ENCODE measurements around the gene MAN1B1.
"Not testable (repeated sequence)": the region's sequence is repeated elsewhere in the genome, so short reads cannot be mapped to it uniquely, and the experiment has no call there.

Gene MAN1B1

GRCh38 chr9:137052998-137053943, 33.5 kb upstream of the MAN1B1 start:
- DNase-seq, result no peak

- DNase-seq, result no peak
Measured at GRCh38 chr9:137053944-137054931, 32.5 kb upstream of the MAN1B1 start, which contains the start of gene ENTPD2. Gene ENTPD2 (minus strand): TSS chr9:137054061. CDS start chr9:137053997, 64 bp downstream.

- no peak for DNase-seq
Measured at GRCh38 chr9:137054932-137055384, 31.8 kb upstream of the MAN1B1 start.

GRCh38 chr9:137055385-137056364, 31.1 kb upstream of the MAN1B1 start:
- DNase-seq, result no peak

- no peak for DNase-seq
Measured at GRCh38 chr9:137056739-137057415, 29.9 kb upstream of the MAN1B1 start.

GRCh38 chr9:137057545-137057944, 29.2 kb upstream of the MAN1B1 start:
- no peak for DNase-seq

- no peak for DNase-seq
Measured at GRCh38 chr9:137058521-137059234, 28.1 kb upstream of the MAN1B1 start.

- no peak for DNase-seq
Measured at GRCh38 chr9:137062384-137062783, 24.4 kb upstream of the MAN1B1 start.

- not testable (repeated sequence) for DNase-seq
Measured at GRCh38 chr9:137062798-137063197, 24.0 kb upstream of the MAN1B1 start.

GRCh38 chr9:137063311-137064026, 23.3 kb upstream of the MAN1B1 start:
- no peak for DNase-seq

GRCh38 chr9:137064027-137064879, 22.5 kb upstream of the MAN1B1 start:
- peak; percentile 57 for DNase-seq

- DNase-seq, result no peak
Measured at GRCh38 chr9:137064880-137065164, 22.0 kb upstream of the MAN1B1 start.

GRCh38 chr9:137065336-137065967, 21.3 kb upstream of the MAN1B1 start:
- DNase-seq, result no peak

- no peak for DNase-seq
Measured at GRCh38 chr9:137066096-137066861, 20.5 kb upstream of the MAN1B1 start.

- peak; percentile 86 for DNase-seq
Measured at GRCh38 chr9:137067860-137068538, 18.8 kb upstream of the MAN1B1 start.

- DNase-seq, result no peak
Measured at GRCh38 chr9:137068539-137069507, 18.0 kb upstream of the MAN1B1 start.
